ENCODE measurements around the gene STAB2.

DNA sequence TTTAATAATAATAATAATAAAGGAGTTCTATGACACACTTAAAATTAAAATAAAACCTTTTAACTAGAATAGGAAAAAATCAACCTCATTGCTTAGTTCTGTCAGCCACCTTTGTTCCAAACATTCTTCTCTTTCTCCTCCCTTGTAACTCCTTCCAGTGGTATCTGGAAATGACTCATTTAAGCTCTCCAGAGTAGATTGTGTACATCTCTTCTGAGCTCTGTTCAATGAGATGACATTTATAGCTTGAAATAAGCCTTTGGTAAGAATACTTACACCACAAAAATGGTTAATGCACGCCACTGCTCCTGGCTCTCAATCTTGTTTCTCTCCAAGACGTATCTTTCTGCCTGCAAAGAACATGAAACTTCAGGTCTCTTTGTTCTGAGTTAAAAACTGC is 70.3 kb downstream of the STAB2 start:
- TF ChIP-seq, protein P1, sequence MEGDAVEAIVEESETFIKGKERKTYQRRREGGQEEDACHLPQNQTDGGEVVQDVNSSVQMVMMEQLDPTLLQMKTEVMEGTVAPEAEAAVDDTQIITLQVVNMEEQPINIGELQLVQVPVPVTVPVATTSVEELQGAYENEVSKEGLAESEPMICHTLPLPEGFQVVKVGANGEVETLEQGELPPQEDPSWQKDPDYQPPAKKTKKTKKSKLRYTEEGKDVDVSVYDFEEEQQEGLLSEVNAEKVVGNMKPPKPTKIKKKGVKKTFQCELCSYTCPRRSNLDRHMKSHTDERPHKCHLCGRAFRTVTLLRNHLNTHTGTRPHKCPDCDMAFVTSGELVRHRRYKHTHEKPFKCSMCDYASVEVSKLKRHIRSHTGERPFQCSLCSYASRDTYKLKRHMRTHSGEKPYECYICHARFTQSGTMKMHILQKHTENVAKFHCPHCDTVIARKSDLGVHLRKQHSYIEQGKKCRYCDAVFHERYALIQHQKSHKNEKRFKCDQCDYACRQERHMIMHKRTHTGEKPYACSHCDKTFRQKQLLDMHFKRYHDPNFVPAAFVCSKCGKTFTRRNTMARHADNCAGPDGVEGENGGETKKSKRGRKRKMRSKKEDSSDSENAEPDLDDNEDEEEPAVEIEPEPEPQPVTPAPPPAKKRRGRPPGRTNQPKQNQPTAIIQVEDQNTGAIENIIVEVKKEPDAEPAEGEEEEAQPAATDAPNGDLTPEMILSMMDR (IDR thresholded peaks at IDR 0.05) = no peak
- TF ChIP-seq POLR2A (IDR thresholded peaks at IDR 0.05) = no peak

All from ovary (tissue), 3 donors.